Prostate gland (tissue), 2 donors: ENCODE measurements around the gene AKIP1.

Experiments used
- POLR2A ChIP-seq: fragments of 450-650 bp; IDR thresholded peaks from one replicate; pipeline ENCODE4 v1.6.1; 2016; ENCODE audit warnings: antibody characterized with exemption, mild to moderate bottlenecking
- POLR2AphosphoS5 ChIP-seq: sonication (generic); formaldehyde crosslinking; IDR thresholded peaks from one replicate; pipeline ENCODE4 v1.6.1; 2017; ENCODE audit warnings: antibody characterized with exemption
- TF ChIP-seq, protein P1 (sequence below), 4 experiments: fragments of 200-600 bp in 2 of 4; fragments of 450-650 bp in 2 of 4; sonication (generic) in 2 of 4; IDR thresholded peaks; 1 replicate in 3 of 4; 2 replicates in 1 of 4; pipeline ENCODE4 v1.5.1; 2016 to 2019; ENCODE audit warnings: antibody characterized with exemption in 4 of 4, mild to moderate bottlenecking in 2 of 4, moderate library complexity in 2 of 4

DNA sequence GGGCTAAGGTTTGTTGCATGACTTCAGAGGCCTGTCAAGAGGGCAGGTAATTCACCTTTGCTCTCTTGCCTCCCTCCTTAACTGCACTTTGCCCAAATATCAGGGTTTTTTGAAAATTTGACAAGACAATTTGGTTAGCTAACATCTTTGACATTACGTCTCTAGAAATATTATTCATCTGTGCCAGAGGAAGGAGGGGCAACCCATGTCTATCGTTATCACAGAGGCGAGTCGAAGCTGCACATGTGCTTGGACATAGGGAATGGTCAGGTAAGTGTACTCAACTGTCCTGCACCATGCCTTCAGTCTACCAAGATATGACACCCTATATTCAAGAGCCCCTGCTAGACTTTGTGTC, 3.7 kb downstream of the AKIP1 start:
- TF ChIP-seq, protein P1, sequence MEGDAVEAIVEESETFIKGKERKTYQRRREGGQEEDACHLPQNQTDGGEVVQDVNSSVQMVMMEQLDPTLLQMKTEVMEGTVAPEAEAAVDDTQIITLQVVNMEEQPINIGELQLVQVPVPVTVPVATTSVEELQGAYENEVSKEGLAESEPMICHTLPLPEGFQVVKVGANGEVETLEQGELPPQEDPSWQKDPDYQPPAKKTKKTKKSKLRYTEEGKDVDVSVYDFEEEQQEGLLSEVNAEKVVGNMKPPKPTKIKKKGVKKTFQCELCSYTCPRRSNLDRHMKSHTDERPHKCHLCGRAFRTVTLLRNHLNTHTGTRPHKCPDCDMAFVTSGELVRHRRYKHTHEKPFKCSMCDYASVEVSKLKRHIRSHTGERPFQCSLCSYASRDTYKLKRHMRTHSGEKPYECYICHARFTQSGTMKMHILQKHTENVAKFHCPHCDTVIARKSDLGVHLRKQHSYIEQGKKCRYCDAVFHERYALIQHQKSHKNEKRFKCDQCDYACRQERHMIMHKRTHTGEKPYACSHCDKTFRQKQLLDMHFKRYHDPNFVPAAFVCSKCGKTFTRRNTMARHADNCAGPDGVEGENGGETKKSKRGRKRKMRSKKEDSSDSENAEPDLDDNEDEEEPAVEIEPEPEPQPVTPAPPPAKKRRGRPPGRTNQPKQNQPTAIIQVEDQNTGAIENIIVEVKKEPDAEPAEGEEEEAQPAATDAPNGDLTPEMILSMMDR (IDR thresholded peaks at IDR 0.05) = peak in 1 of 4 experiments; percentile 1
- TF ChIP-seq POLR2A (no peak), POLR2AphosphoS5 (no peak)
